Prostate gland (tissue), 2 donors: Measurements from ENCODE around the gene MYO5B.

Experiments
- POLR2AphosphoS5 ChIP-seq: sonication (generic); formaldehyde crosslinking; IDR thresholded peaks from one replicate; pipeline ENCODE4 v1.6.1; 2017; ENCODE audit warnings: antibody characterized with exemption
- TF ChIP-seq, protein P1 (sequence below), 4 experiments: fragments of 200-600 bp in 2 of 4; fragments of 450-650 bp in 2 of 4; sonication (generic) in 2 of 4; IDR thresholded peaks; 1 replicate in 3 of 4; 2 replicates in 1 of 4; pipeline ENCODE4 v1.5.1; 2016 to 2019; ENCODE audit warnings: antibody characterized with exemption in 4 of 4, mild to moderate bottlenecking in 2 of 4, moderate library complexity in 2 of 4

DNA sequence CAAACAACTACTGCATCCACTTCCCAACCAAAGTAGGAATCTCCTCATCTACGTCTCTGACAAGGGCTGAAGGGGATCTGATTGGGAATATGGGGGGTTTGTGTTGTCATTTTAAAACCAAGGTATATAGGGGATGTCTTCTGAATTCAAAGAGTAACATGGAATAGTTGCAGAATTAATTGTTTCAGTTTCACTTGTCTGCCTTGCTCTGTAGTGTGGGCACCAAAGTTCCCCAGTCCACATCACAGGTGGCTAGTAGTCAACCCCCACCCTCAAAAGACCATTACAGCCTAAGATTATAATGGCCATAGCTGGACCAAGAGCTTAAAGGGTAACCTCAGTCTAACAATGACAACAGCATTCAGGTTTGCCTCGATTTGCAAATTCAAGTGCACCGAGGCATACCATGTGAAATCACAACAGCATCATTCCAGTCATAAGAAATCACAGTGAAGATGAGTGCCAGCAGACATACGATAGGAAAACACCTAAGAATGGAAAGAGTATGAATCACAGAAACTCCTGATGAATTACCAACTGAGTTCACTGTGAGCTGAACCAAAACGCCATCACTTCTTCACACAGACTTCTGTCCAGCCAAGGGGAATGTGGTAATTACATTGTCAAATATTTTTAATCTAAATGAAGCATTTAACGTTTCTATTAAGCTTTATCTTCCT lies 52.4 kb downstream of the MYO5B start:
- TF ChIP-seq POLR2AphosphoS5: no peak
- TF ChIP-seq, protein P1, sequence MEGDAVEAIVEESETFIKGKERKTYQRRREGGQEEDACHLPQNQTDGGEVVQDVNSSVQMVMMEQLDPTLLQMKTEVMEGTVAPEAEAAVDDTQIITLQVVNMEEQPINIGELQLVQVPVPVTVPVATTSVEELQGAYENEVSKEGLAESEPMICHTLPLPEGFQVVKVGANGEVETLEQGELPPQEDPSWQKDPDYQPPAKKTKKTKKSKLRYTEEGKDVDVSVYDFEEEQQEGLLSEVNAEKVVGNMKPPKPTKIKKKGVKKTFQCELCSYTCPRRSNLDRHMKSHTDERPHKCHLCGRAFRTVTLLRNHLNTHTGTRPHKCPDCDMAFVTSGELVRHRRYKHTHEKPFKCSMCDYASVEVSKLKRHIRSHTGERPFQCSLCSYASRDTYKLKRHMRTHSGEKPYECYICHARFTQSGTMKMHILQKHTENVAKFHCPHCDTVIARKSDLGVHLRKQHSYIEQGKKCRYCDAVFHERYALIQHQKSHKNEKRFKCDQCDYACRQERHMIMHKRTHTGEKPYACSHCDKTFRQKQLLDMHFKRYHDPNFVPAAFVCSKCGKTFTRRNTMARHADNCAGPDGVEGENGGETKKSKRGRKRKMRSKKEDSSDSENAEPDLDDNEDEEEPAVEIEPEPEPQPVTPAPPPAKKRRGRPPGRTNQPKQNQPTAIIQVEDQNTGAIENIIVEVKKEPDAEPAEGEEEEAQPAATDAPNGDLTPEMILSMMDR (IDR thresholded peaks at IDR 0.05): no peak
